HG03558 (cell line): ENCODE results near the gene ERVV-1.
"Not testable (repeated sequence)": the region's sequence is repeated elsewhere in the genome, so short reads cannot be mapped to it uniquely, and the experiment has no call there.

Experiments
- ATAC-seq: cut with Tn5 transposase; IDR thresholded peaks from one replicate; pipeline ENCODE4 v1.9.1; 2021; ENCODE audit warnings: moderate number of reproducible peaks; ENCODE audit not compliant: unreplicated experiment; ENCODE audit errors: extremely low read depth

ERVV-1 gene

GRCh38 chr19:53015159-53015558 is 1.4 kb downstream of the ERVV-1 start:
- ATAC-seq, result no peak

- ATAC-seq, result no peak
Measured at GRCh38 chr19:53015730-53016129, 2.0 kb downstream of the ERVV-1 start.

- no peak for ATAC-seq
Measured at GRCh38 chr19:53019684-53020083, 6.0 kb downstream of the ERVV-1 start.

GRCh38 chr19:53028306-53028705 is 14.6 kb downstream of the ERVV-1 start:
- not testable (repeated sequence) for ATAC-seq

GRCh38 chr19:53034054-53034453 is 20.3 kb downstream of the ERVV-1 start:
- ATAC-seq, result no peak

- no peak for ATAC-seq
Measured at GRCh38 chr19:53034948-53035675, 21.4 kb downstream of the ERVV-1 start.

- no peak for ATAC-seq
Measured at GRCh38 chr19:53037101-53038097, 23.7 kb downstream of the ERVV-1 start.

GRCh38 chr19:53041366-53041765 is 27.6 kb downstream of the ERVV-1 start:
- ATAC-seq, result no peak

GRCh38 chr19:53045536-53045935 is 31.8 kb downstream of the ERVV-1 start:
- ATAC-seq, result no peak

- no peak for ATAC-seq
Measured at GRCh38 chr19:53047379-53047778, 33.7 kb downstream of the ERVV-1 start.

GRCh38 chr19:53055117-53055516 is 41.4 kb downstream of the ERVV-1 start:
- no peak for ATAC-seq

GRCh38 chr19:53057904-53058580 is 44.3 kb downstream of the ERVV-1 start:
- no peak for ATAC-seq
